Right atrium auricular region (tissue), 2 donors: Measurements from ENCODE around the gene CDR2L. TPM values are rescaled to one million over a fixed set of nuclear protein-coding genes. Genes with fewer than 3 reads are reported as not detected.

ENCODE experiments used
- DNase-seq: peaks from one replicate; pipeline ENCODE4 v3.0.0-alpha.2; 2019; ENCODE audit warnings: low spot score
- H3K27ac ChIP-seq, 2 donors: fragments of 200-600 bp; sonication (generic); 1 replicate in 1 of 2; 2 replicates in 1 of 2; pipeline ENCODE4 v1.5.1; 2016 to 2019
- H3K27me3 ChIP-seq, 2 donors: fragments of 200-600 bp; sonication (generic); one replicate each; pipeline versions ENCODE4 v1.5.1 to v1.6.0; 2017 to 2019
- H3K36me3 ChIP-seq: fragments of 200-600 bp; sonication (generic); one replicate; pipeline ENCODE4 v1.5.1; 2016
- H3K4me1 ChIP-seq, 2 donors: fragments of 200-600 bp; sonication (generic); one replicate each; pipeline versions ENCODE4 v1.5.1 to v1.6.0; 2017 to 2019
- H3K4me3 ChIP-seq, 2 donors: fragments of 200-600 bp; sonication (generic); 1 replicate in 1 of 2; 2 replicates in 1 of 2; pipeline ENCODE4 v1.5.1; 2017 to 2019; ENCODE audit warnings: mild to moderate bottlenecking in 1 of 2, moderate library complexity in 1 of 2
- H3K9me3 ChIP-seq, 2 donors: fragments of 200-600 bp; sonication (generic); one replicate each; pipeline ENCODE4 v1.5.1; 2019
- CTCF ChIP-seq, 2 donors: fragments of 200-600 bp; sonication (generic); IDR thresholded peaks; one replicate each; pipeline ENCODE4 v1.5.1; 2019; ENCODE audit warnings: antibody characterized with exemption in 2 of 2
- total RNA-seq, 2 donors: library from RNA; depleted of rRNA; stranded (reverse); fragments of >200 nt; gene quantifications; one replicate each; pipeline ENCODE4 v1.1.0, GENCODE V29; 2016

The CDR2L gene
- total RNA-seq, 2 donors from 2014 or later, result 13.6 to 28.8 TPM

GRCh38 chr17:75006653-75007052, 19.2 kb downstream of the CDR2L start:
- no peak for TF ChIP-seq CTCF (IDR thresholded peaks at IDR 0.05)
- Histone ChIP-seq H3K27me3 (no peaks in the 10 kb centered on the region), H3K4me3 (no peak overlapping the region), H3K4me1 (peaks cover 0 to 11% of the 10 kb centered on the region in 2 donors), H3K36me3 (peaks cover 34% of the 10 kb centered on the region), H3K9me3 (no peaks in the 10 kb centered on the region), H3K27ac (no peak overlapping the region)
- no peak for DNase-seq

- H3K9me3 ChIP-seq, result no peaks in the 10 kb centered on the region
- no peak overlapping the region for H3K27ac ChIP-seq
- H3K4me3 ChIP-seq, result no peak overlapping the region
Measured at GRCh38 chr17:75008373-75008772, 20.9 kb downstream of the CDR2L start.

GRCh38 chr17:75009139-75009724, 21.8 kb downstream of the CDR2L start:
- H3K4me1 ChIP-seq, result peaks cover 0 to 27% of the 10 kb centered on the region in 2 donors

More at GRCh38 chr17:75008373-75008772, 20.9 kb downstream of the CDR2L start:
- TF ChIP-seq CTCF (IDR thresholded peaks at IDR 0.05), result no peak
- no peak for DNase-seq
- Histone ChIP-seq H3K27me3 (no peaks in the 10 kb centered on the region), H3K36me3 (peaks cover 17% of the 10 kb centered on the region), H3K4me1 (peaks cover 0 to 22% of the 10 kb centered on the region in 2 donors)

GRCh38 chr17:75010683-75011400, 23.4 kb downstream of the CDR2L start:
- Histone ChIP-seq H3K27ac (peak overlapping the region; percentile 83 to 88), H3K36me3 (no peaks in the 10 kb centered on the region), H3K9me3 (no peaks in the 10 kb centered on the region), H3K27me3 (no peaks in the 10 kb centered on the region), H3K4me3 (no peak overlapping the region), H3K4me1 (peaks cover 0 to 27% of the 10 kb centered on the region in 2 donors)
- peak in 1 of 2 donors; percentile 26 for TF ChIP-seq CTCF (IDR thresholded peaks at IDR 0.05)
- DNase-seq, result peak; percentile 65

More at GRCh38 chr17:75009139-75009724, 21.8 kb downstream of the CDR2L start:
- Histone ChIP-seq H3K4me3 (no peak overlapping the region), H3K27me3 (no peaks in the 10 kb centered on the region), H3K9me3 (no peaks in the 10 kb centered on the region), H3K27ac (no peak overlapping the region), H3K36me3 (peaks cover 8% of the 10 kb centered on the region)
- no peak for TF ChIP-seq CTCF (IDR thresholded peaks at IDR 0.05)
- no peak for DNase-seq

GRCh38 chr17:75011401-75012095, 24.1 kb downstream of the CDR2L start:
- H3K4me3 ChIP-seq, result peak overlapping the region; percentile 76 to 80
- H3K27ac ChIP-seq, result peak overlapping the region; percentile 83 to 88
- no peaks in the 10 kb centered on the region for H3K27me3 ChIP-seq
- H3K9me3 ChIP-seq, result no peaks in the 10 kb centered on the region
- no peaks in the 10 kb centered on the region for H3K36me3 ChIP-seq
- DNase-seq, result peak; percentile 79
- H3K4me1 ChIP-seq, result peaks cover 0 to 27% of the 10 kb centered on the region in 2 donors
- TF ChIP-seq CTCF (IDR thresholded peaks at IDR 0.05), result no peak
